ENCODE data around the gene NDN.
A peak's percentile ranks its signal among the peaks of the same experiment; 100 is the strongest.
"Not testable (repeated sequence)": the region's sequence is repeated elsewhere in the genome, so short reads cannot be mapped to it uniquely, and the experiment has no call there.

Gene NDN, protein sequence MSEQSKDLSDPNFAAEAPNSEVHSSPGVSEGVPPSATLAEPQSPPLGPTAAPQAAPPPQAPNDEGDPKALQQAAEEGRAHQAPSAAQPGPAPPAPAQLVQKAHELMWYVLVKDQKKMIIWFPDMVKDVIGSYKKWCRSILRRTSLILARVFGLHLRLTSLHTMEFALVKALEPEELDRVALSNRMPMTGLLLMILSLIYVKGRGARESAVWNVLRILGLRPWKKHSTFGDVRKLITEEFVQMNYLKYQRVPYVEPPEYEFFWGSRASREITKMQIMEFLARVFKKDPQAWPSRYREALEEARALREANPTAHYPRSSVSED

DNA sequence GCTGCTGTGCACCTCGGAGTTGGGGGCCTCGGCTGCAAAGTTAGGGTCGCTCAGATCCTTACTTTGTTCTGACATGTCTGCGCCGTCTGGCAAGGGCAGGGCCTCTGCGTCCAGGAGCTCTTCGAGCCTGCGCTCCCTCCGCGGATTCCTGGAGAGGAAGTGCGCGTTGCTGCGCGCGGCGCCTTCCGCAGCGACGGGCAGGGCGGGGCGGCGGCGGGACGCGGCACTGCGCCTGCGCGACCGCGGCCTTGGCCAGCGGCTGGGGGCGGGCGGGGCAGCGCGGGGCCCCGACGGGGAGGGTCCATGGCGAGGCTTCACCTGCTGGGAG, at the start of gene NDN:
NDN (minus strand) TSS at position 163 of the 328 bp plus-strand sequence; CDS start at position 75, 88 bp downstream.
- DNase-seq (ENCODE audit: low read depth) = no peak
- TF ChIP-seq, protein P1, sequence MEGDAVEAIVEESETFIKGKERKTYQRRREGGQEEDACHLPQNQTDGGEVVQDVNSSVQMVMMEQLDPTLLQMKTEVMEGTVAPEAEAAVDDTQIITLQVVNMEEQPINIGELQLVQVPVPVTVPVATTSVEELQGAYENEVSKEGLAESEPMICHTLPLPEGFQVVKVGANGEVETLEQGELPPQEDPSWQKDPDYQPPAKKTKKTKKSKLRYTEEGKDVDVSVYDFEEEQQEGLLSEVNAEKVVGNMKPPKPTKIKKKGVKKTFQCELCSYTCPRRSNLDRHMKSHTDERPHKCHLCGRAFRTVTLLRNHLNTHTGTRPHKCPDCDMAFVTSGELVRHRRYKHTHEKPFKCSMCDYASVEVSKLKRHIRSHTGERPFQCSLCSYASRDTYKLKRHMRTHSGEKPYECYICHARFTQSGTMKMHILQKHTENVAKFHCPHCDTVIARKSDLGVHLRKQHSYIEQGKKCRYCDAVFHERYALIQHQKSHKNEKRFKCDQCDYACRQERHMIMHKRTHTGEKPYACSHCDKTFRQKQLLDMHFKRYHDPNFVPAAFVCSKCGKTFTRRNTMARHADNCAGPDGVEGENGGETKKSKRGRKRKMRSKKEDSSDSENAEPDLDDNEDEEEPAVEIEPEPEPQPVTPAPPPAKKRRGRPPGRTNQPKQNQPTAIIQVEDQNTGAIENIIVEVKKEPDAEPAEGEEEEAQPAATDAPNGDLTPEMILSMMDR (IDR thresholded peaks at IDR 0.05; ENCODE audit: low read depth, low read length, missing control alignments) = no peak
- H3K4me3 ChIP-seq (ENCODE audit: low read depth, low read length) = peak within 1 kb of the TSS; percentile 50
- in situ Hi-C loops (cut with HindIII; ENCODE audit: low sequenced_read_pairs) = no loop called here

DNA sequence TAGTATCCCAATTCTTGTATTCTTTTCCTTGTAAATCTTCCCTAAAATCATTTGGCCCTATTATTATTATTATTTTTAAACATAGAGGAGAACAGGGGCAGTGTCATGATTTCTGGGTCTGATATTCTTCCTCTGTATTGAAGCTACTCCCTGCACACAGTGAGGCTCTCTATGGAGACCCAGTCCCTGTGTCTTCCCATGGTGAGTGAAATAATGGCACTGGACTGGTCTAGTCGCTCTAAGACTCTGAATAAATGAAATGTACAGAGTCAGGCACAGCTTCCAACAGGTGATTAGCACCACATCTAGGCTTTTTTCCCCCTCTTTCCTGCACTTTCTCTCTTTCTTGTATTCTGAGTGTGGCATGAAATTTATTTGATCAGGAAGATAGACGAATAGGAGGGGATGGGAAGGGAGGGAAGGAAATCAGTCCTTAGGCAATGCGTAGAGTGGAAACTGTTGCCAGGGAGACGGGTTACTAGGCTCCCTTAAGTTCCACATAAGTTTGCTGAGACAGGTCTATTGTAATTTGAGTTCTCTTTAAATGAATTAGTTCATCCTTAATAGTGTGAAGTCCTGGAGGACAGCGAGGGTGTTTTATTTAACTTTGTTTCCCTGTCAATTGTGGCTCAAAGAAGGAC, 49.0 kb upstream of the NDN start:
- H3K4me3 ChIP-seq (ENCODE audit: low read depth, low read length) = no peak overlapping the region
- DNase-seq (ENCODE audit: low read depth) = no peak
- in situ Hi-C loops (cut with HindIII; ENCODE audit: low sequenced_read_pairs) = no loop called here
- TF ChIP-seq, protein P1 (IDR thresholded peaks at IDR 0.05; ENCODE audit: low read depth, low read length, missing control alignments) = no peak

DNA sequence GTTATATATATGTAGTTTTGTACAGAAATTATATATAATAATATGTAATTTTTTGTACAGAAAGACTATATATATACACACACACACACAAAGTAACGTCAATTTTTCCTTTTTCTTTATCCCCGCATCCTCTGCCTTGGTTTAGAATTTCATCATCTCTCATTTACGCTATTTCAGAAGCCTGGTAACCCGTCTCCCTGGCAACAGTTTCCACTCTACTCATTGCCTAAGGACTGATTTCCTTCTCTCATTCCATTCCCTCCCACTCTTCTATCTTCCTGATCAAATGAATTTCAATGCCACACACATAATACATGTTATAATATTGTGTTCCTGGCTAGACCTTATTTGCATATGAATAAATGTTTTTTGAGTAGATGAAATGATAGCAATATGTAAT, 47.8 kb upstream of the NDN start:
- H3K4me3 ChIP-seq (ENCODE audit: low read depth, low read length) = no peak overlapping the region
- DNase-seq (ENCODE audit: low read depth) = no peak
- TF ChIP-seq, protein P1 (IDR thresholded peaks at IDR 0.05; ENCODE audit: low read depth, low read length, missing control alignments) = no peak
- in situ Hi-C loops (cut with HindIII; ENCODE audit: low sequenced_read_pairs) = no loop called here

DNA sequence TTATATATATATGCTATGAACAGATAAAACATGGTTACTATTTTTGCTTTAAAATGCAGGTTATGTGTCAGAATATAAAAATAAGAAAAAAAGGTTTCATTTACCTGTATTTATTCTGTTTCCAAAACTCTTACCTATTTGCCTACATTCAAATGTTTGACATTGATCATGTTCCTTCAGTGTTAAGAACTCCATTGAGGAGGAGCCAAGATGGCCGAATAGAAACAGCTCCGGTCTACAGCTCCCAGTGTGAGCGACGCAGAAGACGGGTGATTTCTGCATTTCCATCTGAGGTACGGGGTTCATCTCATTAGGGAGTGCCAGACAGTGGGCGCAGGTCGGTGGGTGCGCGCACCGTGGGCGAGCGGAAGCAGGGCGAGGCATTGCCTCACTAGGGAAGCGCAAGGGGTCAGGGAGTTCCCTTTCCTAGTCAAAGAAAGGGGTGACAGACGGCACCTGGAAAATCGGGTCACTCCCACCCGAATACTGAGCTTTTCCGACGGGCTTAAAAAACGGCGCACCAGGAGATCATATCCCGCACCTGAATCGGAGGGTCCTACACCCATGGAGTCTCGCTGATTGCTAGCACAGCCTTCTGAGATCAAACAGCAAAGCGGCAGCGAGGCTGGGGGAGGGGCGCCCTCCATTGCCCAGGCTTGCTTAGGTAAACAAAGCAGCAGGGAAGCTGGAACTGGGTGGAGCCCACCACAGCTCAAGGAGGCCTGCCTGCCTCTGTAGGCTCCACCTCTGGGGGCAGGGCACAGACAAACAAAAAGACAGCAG, 27.0 kb upstream of the NDN start:
- DNase-seq (ENCODE audit: low read depth); H3K4me3 ChIP-seq (ENCODE audit: low read depth, low read length); in situ Hi-C loops (cut with HindIII; ENCODE audit: low sequenced_read_pairs): not testable (repeated sequence)

DNA sequence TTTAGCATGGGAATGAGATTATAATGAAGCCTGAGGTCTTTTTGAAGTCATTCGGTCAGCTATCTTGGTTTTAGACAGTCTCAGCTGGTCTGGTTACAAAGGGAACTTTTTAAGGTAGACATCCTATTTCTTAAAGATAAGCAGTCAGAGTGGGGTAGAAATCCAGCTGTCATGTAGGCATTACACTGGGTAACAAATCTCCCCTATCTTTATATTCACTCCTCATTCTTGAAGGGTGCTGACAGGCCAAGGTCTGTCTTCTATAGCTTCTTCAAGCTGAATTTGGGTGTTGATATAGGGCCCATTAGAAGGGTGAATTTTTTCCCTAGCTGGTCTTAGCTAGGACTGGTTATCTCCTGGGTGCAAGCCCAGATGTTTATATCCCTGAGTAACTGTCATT, 21.2 kb upstream of the NDN start:
- no peak overlapping the region for H3K4me3 ChIP-seq (ENCODE audit: low read depth, low read length)
- no peak for DNase-seq (ENCODE audit: low read depth)
- in situ Hi-C loops (cut with HindIII; ENCODE audit: low sequenced_read_pairs) = no loop called here
- TF ChIP-seq, protein P1 (IDR thresholded peaks at IDR 0.05; ENCODE audit: low read depth, low read length, missing control alignments) = no peak

DNA sequence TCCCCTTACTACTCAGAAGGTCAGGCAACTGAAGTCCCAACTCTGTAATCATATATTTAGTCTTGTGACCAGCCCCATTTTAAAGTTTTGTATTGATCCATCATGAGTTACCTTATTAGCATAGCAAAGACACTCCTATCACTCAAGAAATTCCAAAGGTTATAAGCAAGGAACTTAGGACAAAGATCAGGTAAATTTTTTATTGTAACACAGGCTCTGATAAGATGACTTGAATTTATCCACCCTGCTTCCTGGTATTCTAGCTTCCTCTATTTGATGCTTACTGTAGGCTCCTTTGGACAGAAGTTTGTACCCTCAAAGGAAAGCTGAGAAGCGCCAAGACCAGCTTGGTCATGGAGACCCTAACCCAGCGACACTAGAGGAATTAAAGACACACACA, 8.2 kb upstream of the NDN start:
- in situ Hi-C loops (cut with HindIII; ENCODE audit: low sequenced_read_pairs) = no loop called here
- no peak overlapping the region for H3K4me3 ChIP-seq (ENCODE audit: low read depth, low read length)
- TF ChIP-seq, protein P1 (IDR thresholded peaks at IDR 0.05; ENCODE audit: low read depth, low read length, missing control alignments) = no peak
- no peak for DNase-seq (ENCODE audit: low read depth)

DNA sequence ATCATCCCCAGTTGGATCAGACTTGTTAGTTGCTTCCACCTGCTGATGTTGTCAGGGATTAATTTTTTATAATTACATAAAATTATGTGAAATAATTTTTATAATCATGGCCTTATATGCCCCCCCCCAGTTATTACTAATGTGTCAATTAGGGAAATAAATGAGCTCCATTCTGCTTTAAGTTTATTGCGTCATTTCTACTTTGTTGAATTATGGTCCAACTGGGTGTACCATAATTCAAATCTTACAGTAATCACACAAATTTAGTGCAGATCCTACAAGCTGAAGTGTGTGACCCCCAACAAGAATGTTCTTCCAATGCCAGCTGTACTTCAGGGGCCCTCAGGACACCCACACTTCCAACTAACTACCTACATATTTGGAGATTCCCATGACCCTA, 7.5 kb upstream of the NDN start:
- no peak for DNase-seq (ENCODE audit: low read depth)
- TF ChIP-seq, protein P1 (IDR thresholded peaks at IDR 0.05; ENCODE audit: low read depth, low read length, missing control alignments) = no peak
- in situ Hi-C loops (cut with HindIII; ENCODE audit: low sequenced_read_pairs) = no loop called here
- H3K4me3 ChIP-seq (ENCODE audit: low read depth, low read length) = no peak overlapping the region
